Effector CD8-positive, alpha-beta T cell (primary cell): ENCODE measurements around the gene OR10A4.
"Not testable (repeated sequence)": the region's sequence is repeated elsewhere in the genome, so short reads cannot be mapped to it uniquely, and the experiment has no call there.

Experiments
- DNase-seq: peaks from one replicate; lab custom pipeline; 2025; lab: John Stamatoyannopoulos, UW
- total RNA-seq, 4 experiments: gene quantifications; one replicate each; lab custom pipeline; 2026; lab: John Stamatoyannopoulos, UW

Gene OR10A4, protein sequence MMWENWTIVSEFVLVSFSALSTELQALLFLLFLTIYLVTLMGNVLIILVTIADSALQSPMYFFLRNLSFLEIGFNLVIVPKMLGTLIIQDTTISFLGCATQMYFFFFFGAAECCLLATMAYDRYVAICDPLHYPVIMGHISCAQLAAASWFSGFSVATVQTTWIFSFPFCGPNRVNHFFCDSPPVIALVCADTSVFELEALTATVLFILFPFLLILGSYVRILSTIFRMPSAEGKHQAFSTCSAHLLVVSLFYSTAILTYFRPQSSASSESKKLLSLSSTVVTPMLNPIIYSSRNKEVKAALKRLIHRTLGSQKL
- 0 reads per million in 4 experiments for total RNA-seq

DNA sequence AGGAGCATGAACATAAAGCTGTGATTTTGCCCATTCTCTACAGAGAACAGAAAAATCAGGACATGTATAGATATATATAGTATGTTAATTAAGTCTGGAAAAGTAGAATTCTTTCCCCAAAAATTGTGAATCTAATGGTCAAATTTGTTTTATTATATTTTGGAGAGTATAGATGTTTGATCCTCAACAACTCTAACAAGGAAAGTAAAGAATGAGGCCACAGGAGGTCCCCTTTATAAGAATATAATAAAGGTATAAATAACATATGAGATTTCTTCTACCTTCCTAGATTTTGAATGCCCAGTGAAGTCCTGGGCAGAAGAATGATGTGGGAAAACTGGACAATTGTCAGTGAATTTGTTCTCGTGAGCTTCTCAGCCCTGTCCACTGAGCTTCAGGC lies at the start of gene OR10A4:
Gene OR10A4 (plus strand): TSS at position 301 of the 400 bp plus-strand sequence. CDS start 23 bp downstream, at position 324.
- DNase-seq = no peak

DNA sequence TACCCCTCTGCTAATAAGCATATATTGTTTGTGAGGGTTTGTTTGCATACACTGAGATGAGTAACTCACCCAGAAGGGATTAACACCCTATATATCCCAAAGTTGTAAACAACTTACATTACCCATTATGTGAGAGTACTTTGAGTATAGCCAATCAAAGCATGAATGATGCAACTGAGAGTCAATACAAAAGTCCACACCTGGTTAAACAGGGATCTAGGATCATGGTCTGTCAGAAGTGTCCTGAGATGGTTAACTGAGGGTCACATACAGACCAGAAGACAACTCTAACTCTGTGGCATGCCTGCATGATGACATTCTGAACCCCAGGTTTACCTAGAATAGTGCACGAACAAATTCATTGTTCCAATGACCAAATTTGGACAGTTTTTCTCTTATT lies 48.3 kb upstream of the OR10A4 start:
- no peak for DNase-seq

DNA sequence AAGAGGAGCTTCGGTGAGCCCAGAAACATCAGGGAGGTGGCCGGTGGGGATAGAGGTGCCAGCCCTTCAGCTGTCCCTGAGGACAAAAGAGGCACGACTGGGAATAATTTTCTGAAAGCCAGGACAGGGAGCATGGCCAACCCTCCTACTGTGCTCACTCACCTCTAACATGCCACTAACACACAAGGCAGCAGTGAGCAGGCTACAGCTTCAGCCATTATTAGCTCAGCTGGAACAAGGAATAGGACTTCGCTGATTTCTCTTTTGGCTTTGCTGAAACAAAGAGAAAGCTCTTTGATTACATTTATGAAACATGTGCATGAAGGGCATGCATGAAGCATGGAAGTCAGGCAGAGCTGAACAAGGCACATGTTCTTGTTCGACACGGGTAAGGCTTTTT lies 43.1 kb upstream of the OR10A4 start:
- DNase-seq = no peak

DNA sequence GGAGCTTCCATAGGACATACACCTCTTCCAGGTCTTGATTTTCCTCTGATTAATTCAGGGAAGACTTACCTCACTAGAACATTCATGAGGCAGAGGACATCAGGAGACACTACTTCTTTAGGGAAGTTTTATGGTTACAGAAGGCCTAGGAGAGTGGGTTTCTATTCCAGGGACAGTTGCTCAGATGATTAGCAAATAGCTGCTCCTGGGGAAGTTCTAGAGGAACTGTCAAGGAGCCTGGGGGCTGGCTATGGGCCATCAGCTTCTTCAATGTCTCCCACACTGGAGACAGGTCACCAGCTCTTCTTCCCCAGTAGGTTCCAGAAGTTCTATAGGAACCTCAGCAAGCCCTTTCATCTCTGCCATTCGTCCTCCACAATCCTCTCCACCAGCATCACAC lies 42.4 kb upstream of the OR10A4 start:
- no peak for DNase-seq

DNA sequence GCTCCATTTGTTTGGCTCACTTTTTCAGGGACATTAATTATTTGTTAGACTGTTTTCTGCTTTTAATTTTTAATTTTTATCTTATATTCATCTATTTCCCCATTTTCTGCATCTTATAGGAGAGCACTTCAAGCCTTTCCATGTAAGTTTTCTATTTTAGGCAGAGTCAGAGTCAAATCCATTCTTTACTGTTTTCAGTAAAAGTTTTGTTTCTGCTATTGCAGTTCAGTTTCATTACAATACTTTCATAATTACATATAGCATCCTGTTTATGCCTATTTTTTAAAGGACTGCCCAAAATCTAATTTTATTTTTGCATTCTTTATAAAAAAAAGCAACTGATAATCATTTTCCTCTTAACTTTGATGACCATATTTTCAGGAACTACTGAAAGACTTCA lies 34.7 kb upstream of the OR10A4 start:
- DNase-seq = no peak

DNA sequence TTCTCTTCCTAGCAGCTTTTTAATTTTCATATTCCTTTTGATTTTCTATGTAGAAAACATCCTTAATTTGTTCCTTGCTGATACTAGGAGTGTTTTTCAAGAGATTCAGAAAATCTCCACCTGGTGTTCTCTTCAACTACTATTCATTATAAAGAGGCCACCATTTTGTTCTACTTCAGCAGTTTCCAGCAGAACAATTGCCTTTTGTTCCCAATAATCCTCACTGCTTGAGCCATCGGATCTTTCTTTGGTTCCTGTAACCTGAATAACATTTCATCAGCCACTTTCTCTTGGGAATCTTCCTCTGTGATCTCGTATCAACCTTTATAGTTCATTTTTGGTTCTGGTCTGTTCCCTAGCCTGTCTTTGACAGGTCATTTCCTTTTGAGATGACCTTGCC lies 32.8 kb upstream of the OR10A4 start:
- DNase-seq = no peak

DNA sequence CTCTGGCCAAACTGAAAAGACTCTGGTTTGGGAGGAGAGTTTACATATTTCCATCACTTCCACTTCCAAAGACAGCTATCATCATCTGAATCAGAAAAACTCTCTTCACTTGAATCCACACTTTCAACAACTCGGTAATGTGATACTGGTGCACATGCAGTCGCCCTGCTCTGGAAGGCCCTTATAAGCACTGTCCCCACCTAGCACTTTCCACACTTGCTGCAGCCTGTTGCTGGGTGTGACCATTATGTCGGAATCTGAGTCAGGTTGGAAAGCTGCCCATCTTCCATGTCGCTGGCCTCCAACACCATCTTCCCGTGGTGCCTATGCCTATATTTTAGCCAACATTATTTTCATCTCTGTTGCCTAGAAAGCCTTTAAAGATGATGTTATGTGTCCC lies 32.1 kb upstream of the OR10A4 start:
- no peak for DNase-seq

DNA sequence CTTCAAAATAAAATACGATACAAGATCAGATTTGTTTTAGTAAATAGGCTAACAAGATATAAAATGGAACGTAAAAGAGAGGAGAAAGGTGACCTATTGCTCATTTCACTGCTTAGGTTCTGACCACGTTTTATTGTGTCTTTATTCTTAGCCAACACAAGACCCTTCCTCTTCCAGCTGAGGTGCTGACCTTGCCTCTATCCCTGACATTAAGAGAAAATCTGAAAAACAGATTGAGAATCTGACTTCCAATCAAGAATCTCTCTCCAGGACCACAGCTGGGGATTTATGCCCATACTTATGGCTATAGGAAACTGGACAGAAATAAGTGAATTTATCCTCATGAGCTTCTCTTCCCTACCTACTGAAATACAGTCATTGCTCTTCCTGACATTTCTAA lies 31.0 kb upstream of the OR10A4 start, which contains the start of gene OR10A5:
Gene OR10A5 (plus strand): TSS at position 301 of the 400 bp plus-strand sequence. CDS start 0 bp downstream, at position 301.
- DNase-seq = no peak

DNA sequence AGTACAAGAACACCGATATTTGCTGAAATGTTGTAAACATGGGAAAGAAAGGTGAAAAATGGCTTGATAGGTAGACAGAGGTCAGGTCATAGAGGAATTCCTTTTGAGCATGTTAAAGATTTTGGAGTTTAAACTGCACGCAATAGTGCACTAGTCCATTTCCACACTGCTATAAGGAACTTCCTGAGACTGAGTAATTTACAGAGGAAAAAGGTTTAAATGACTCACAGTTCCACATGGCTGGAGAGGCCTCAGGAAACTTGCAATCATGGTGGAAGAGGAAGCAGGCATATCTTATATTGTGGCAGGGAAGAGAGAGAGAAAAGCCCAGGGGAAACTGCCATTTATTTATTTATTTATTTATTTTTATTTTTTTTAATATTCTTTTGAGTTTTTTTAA lies 25.9 kb upstream of the OR10A4 start:
- no peak for DNase-seq

DNA sequence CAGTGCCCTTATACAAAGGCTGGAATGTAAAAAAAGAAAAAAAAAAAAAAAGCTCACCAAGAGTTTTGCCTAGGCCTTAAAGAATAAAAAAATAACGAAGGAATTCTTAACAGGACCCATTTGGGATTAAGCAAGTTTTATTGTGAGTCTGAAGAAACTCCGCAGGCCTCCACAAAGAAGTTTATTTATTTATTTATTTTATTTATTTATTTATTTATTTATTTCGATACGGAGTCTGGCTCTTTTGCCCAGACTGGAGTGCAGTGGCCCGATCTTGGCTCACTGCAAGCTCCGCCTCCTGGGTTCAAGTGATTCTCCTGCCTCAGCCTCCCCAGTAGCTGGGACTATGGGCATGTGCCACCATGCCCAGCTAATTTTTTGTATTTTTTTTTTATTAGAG lies 21.6 kb upstream of the OR10A4 start:
- not testable (repeated sequence) for DNase-seq

DNA sequence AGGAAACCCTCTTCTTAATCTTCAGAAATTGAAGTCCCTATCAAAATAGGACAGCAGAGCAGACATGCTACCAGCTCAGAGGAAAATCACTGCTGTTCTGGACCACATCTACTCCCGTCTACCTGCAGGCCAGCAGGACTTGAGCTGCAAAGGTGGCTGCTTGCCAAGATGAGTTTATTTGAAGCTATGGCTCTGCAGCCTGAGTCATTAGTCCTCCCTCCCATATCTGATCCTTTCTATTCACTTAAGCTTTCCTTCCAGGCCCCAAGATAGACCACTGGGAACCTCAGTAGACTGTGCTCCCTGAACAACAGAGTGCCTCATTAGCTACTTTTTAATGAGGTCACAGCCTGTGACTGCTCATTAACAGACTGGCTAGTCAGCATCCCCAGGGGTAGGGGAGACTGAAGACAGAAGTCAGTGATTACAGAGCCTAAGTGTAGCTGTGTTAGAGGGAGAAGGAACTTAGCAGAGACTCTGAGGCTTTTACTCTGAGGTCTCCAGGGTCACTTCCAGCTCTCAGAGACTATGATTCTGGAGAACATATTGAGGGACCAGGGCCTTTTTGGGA lies 20.4 kb upstream of the OR10A4 start:
- DNase-seq = no peak

DNA sequence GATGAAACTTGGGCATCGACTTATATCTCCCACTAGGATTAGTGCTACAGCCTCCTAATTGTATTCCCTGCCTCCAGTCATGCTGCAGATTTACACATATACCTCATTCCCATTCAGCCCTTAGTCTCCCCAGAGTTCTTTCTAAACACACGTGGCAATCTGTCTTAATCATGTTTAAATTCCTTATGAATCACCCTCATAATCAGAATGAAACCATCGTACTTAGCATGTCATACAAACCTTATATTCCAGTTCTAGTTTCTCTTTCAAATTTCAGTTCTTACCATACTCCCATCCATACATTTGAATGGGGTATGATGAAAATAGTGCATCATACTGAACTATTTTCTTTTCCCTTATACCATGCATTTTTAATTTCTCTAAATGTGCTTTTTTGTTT lies 19.6 kb upstream of the OR10A4 start:
- no peak for DNase-seq

DNA sequence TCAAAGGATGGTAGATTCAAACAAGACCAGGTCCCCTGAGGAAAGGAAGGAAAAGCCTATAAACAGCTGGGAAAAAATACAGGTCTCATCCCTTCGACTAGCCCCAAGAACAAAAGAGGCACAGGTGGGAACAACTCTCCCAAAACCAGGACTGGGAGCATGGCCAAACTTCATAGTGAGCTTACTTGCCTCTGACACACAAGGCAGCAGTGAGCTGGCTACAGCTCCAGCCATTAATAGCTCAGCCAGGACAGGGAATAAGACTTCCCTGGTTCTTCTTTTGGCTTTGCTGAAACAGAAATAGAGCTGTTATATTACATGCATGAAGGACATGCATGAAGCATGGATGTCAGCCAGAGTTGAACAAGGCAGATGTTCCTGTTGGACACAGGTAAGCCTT lies 13.5 kb upstream of the OR10A4 start, which contains the start of gene OR10A2:
Gene OR10A2 (plus strand): TSS at position 97 of the 400 bp plus-strand sequence. CDS start 6,698 bp downstream, outside the sequence.
- no peak for DNase-seq

DNA sequence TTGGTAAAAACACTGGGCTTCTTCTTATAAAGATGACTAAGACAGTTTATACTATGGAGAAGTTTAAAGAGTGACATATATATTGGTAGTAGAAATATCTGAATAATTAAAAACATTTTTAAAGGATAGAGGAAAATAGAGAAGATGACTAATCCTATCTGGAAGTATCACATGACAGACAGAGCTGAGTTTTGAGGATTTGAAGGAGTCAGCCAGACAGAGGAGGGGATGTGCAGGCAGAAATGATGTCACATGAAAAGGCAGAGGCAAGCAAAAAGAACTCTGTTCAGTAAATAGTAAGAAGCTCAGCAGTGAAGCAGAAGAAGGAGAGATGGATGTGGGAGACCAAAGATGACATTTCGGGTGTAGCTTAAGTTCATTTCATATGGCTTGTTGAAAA lies 12.0 kb upstream of the OR10A4 start:
- DNase-seq = no peak

DNA sequence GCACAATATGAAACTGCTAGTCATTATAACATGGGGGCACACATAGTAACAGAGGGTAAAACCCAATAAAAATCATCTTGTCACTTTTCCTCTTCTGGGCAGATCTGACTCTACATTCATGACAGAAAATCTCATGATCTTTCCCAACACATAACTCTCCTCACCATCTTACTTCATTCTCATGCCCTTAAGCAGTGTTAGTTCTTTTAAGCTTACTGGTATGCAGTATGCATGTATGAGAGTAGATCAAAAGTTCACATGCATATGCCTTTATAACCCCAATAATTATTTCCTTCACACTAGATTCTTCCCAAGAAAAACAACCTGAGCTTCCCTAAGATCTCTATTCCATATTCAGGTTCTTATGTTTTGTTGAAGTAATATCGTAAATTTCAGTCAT lies 5.1 kb upstream of the OR10A4 start:
- no peak for DNase-seq

DNA sequence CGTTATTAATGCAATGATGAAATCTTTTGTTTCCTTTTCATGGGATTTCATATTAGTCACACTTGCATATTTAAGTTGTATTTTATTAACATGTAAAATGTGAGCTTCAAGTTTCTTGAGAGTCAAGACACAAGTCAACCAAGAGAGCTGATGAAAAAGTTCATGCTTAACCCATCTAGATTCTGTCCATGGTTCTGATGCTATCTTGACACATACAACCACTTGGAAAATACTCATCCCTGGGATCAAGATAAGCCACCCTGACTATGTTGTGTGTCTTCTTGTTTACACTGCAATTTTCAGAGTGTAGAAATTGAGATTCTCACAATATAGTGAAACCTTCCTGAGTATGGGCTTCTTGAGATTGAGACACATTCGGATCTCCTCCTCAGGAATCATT lies 664 bp upstream of the OR10A4 start:
- no peak for DNase-seq

DNA sequence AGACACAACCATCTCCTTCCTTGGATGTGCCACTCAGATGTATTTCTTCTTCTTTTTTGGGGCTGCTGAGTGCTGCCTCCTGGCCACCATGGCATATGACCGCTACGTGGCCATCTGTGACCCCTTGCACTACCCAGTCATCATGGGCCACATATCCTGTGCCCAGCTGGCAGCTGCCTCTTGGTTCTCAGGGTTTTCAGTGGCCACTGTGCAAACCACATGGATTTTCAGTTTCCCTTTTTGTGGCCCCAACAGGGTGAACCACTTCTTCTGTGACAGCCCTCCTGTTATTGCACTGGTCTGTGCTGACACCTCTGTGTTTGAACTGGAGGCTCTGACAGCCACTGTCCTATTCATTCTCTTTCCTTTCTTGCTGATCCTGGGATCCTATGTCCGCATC lies 489 bp downstream of the OR10A4 start:
- no peak for DNase-seq

DNA sequence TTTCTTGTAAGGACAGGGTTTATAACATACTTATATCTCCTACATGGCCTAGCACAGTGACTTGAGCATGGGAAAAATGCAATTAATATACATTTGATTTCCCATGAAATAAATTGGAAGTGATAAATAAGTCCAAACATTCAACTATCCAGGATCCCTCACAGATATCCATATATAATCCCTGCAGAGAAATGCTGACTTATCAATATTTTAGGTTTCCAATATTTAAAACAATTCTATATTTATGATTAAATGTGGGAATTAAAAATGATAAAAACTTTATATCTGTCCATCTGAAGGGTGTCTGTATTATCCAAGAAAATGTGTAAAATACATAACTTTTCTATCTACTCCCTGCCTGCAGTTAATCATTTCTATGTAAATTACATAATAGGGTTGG lies 6.3 kb downstream of the OR10A4 start:
- DNase-seq = no peak

DNA sequence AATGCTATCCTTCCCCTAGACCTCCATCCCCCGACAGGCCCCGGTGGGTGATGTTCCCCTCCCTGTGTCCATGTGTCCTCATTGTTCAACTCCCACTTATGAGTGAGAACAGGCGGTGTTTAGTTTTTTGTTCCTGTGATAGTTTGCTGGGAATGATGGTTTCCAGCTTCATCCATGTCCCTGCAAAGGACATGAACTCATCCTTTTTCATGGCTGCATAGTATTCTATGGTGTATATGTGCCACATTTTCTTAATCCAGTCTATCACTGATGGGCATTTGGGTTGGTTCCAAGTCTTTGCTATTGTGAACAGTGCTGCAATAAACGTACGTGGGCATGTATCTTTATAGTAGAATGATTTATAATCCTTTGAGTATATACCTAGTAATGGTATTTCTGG lies 11.3 kb downstream of the OR10A4 start:
- DNase-seq = not testable (repeated sequence)

DNA sequence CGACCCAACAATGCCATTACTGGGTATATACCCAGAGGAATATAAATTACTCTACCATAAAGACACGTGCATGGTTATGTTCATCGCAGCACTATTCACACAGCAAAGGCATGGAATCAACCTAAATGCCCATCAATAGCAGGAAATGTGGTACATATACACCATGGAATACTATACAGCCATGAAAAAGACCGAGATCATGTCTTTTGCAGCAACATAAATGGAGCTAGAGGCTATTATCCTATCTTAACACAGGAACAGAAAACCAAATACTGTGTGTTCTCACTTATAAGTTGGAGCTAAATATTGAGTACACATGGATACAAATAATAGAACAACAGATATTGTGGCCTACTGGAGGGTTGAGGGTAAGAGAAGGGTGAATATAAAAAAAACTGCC lies 12.4 kb downstream of the OR10A4 start:
- DNase-seq = no peak

DNA sequence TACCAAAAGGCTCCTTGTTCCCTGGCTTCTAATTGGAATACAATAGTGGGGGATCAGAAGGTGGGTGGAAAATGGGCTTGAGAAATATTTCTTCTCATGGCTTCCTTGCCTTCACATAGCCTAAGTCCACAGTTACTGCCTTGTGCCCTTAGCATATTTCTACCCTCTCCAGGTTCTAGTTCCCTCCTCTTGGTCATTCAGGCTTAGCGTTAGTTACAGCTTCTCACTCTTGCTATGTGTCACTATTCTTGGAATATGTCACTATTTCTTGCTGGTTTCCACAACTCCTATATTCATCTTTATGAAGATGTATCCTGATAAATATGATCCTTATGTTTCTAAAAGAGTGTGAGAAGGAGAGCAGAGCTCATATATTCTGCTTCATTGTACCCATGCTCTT lies 13.4 kb downstream of the OR10A4 start:
- DNase-seq = no peak

DNA sequence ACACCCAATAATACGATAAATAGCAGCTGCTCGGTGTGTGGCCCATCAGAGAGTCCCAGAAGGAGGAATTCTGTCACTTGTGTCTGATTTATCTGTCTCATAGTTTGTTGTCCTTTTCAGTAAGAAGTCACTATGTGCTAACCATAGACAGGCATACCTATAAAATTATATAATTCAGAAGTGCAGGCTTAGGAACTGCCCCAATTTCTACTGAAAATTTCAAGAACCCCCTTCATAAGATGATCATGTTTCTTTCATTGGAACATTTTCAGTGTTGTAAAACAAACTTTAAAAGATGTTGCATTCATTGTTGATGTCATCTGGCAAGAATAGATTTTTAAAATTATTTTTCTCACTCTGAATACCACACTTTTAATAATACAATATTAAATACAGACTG lies 16.0 kb downstream of the OR10A4 start, which contains the start of gene OR2D2:
Gene OR2D2 (minus strand): TSS at position 101 of the 400 bp plus-strand sequence. CDS start 0 bp downstream, at position 101.
- no peak for DNase-seq

DNA sequence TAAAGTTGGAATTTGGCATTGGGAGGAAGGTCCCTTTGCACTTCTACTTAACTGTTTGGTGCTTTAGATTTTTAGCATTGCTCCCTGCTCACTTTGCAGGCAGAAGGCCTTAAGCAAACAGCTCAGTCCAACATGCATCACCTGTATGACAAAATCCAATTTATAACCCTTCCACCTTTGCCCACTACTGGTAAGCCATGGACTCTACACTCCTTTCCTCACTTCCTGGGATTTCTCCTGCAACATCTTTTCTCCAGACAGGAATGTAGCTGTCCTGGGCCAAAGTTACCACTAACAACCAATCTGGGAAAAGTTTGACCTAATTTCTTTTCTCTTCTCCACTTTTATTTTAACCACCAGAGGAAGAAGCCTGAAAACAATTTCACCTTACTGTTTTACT lies 17.7 kb downstream of the OR10A4 start:
- DNase-seq = no peak
